Small intestine (tissue), 7 donors: Measurements from ENCODE around the gene PRDM7. TPM values are rescaled to one million over a fixed set of nuclear protein-coding genes. Genes with fewer than 3 reads are reported as not detected.
A peak's percentile ranks its signal among the peaks of the same experiment; 100 is the strongest.

ENCODE experiments used
- DNase-seq, 2 donors: peaks; one replicate each; pipeline versions ENCODE4 v3.0.0 to v3.0.0-alpha.2; 2013
- FAIRE-seq: peaks from 2 replicates; lab custom pipeline; 2012; peaks lifted over from hg19 to GRCh38; lab: Jason Lieb, UNC
- H3K27ac ChIP-seq, 3 donors: one replicate each; pipeline ENCODE4 v1.5.1; 2013; ENCODE audit warnings: low read length in 2 of 3, mild to moderate bottlenecking in 2 of 3, control low read depth in 1 of 3, inconsistent platforms in 1 of 3, low read depth in 1 of 3, moderate library complexity in 1 of 3
- H3K27me3 ChIP-seq, 3 donors: one replicate each; pipeline ENCODE4 v1.6.1; 2013; ENCODE audit warnings: low read length in 3 of 3, inconsistent platforms in 1 of 3; ENCODE audit not compliant: control insufficient read depth in 3 of 3, insufficient read depth in 3 of 3
- H3K36me3 ChIP-seq, 3 donors: one replicate each; pipeline ENCODE4 v1.6.1; 2013; ENCODE audit warnings: low read length in 3 of 3, inconsistent platforms in 1 of 3, low read depth in 1 of 3, mild to moderate bottlenecking in 1 of 3, moderate library complexity in 1 of 3; ENCODE audit not compliant: control insufficient read depth in 3 of 3, insufficient read depth in 2 of 3
- H3K4me1 ChIP-seq, 3 donors: one replicate each; pipeline ENCODE4 v1.6.1; 2013; ENCODE audit warnings: low read length in 2 of 3, inconsistent platforms in 1 of 3, low read depth in 1 of 3, mild to moderate bottlenecking in 1 of 3, moderate library complexity in 1 of 3; ENCODE audit not compliant: control insufficient read depth in 3 of 3, insufficient read depth in 2 of 3
- H3K4me3 ChIP-seq, 3 donors: one replicate each; pipeline ENCODE4 v1.5.1; 2013; ENCODE audit warnings: low read length in 3 of 3, control low read depth in 1 of 3, inconsistent platforms in 1 of 3, low read depth in 1 of 3, mild to moderate bottlenecking in 1 of 3, moderate library complexity in 1 of 3
- H3K9me3 ChIP-seq, 2 donors: one replicate each; pipeline ENCODE4 v1.6.1; 2013; ENCODE audit warnings: low read depth in 1 of 2, low read length in 1 of 2; ENCODE audit not compliant: control insufficient read depth in 2 of 2, insufficient read depth in 1 of 2
- WGBS, 3 donors: extraction: QIAGEN DNeasy Blood & Tissue Kit; methylation state at CpG; one replicate each; pipeline ENCODE4 v1.1.7; 2013; 5-methylcytosine and 5-hydroxymethylcytosine counted together
- polyA plus RNA-seq, 4 donors: library from polyadenylated mRNA; stranded (reverse) in 3 of 4; unstranded in 1 of 4; fragments of 200-250 nt in 3 of 4; fragments of 120-200 nt in 1 of 4; gene quantifications; one replicate each; pipeline versions ENCODE4 v1.2.1 to v1.2.3, GENCODE V29; 2013
- donor health status: healthy with polysubstance abuse.
- donor health status: control.
- donor health status: control.
- donor health status: Bipolar disorder and iron deficiency.
- donor health status: healthy.

Gene PRDM7
- polyA plus RNA-seq, 4 donors, result 0.01 TPM; not detected in 3

GRCh38 chr16:90047714-90048346, 29.3 kb downstream of the PRDM7 start:
- 18 to 39% (median 34%) methylated on average over 16 to 54 of the region's 59 CpGs for WGBS, 3 donors
- H3K27ac ChIP-seq, result no peak overlapping the region
- H3K36me3 ChIP-seq, result peaks cover 0 to 17% (median 0%) of the 10 kb centered on the region in 3 donors
- DNase-seq (no peak), FAIRE-seq (no peak)
- peaks cover 0 to 3% (median 0%) of the 10 kb centered on the region in 3 donors for H3K27me3 ChIP-seq
- peaks cover 0 to 12% (median 4%) of the 10 kb centered on the region in 3 donors for H3K4me1 ChIP-seq
- peak overlapping the region in 2 of 3 donors; percentile 30 to 47 for H3K4me3 ChIP-seq
- H3K9me3 ChIP-seq, result no peaks in the 10 kb centered on the region

- FAIRE-seq (no peak), DNase-seq (peak in 1 of 2 donors; percentile 80)
- peaks cover 0 to 24% (median 0%) of the 10 kb centered on the region in 3 donors for H3K36me3 ChIP-seq
- peaks cover 0 to 12% (median 4%) of the 10 kb centered on the region in 3 donors for H3K4me1 ChIP-seq
- H3K9me3 ChIP-seq, result no peaks in the 10 kb centered on the region
- H3K27ac ChIP-seq, result no peak overlapping the region
- H3K27me3 ChIP-seq, result peaks cover 0 to 3% (median 0%) of the 10 kb centered on the region in 3 donors
- 2 to 5% (median 3%) methylated on average over 32 to 40 of the region's 40 CpGs for WGBS, 3 donors
- peak overlapping the region in 2 of 3 donors; percentile 30 to 47 for H3K4me3 ChIP-seq
These were observed 30.0 kb downstream of the PRDM7 start for GRCh38 chr16:90046971-90047713.

- H3K4me1 ChIP-seq, result peaks cover 0 to 12% (median 4%) of the 10 kb centered on the region in 3 donors
- FAIRE-seq (no peak), DNase-seq (no peak)
- H3K36me3 ChIP-seq, result peaks cover 0 to 32% (median 0%) of the 10 kb centered on the region in 3 donors
- WGBS, 3 donors, result 40 to 46% (median 45%) methylated on average over 22 to 23 of the region's 23 CpGs
- no peaks in the 10 kb centered on the region for H3K9me3 ChIP-seq
- peaks cover 0 to 3% (median 0%) of the 10 kb centered on the region in 3 donors for H3K27me3 ChIP-seq
- peak overlapping the region in 1 of 3 donors; percentile 47 for H3K4me3 ChIP-seq
- H3K27ac ChIP-seq, result no peak overlapping the region
These were observed 30.8 kb downstream of the PRDM7 start for GRCh38 chr16:90046122-90046970.

- Histone ChIP-seq H3K9me3 (no peaks in the 10 kb centered on the region), H3K4me1 (peaks cover 0 to 12% (median 4%) of the 10 kb centered on the region in 3 donors), H3K27me3 (peaks cover 0 to 3% (median 0%) of the 10 kb centered on the region in 3 donors), H3K27ac (no peak overlapping the region), H3K36me3 (peaks cover 0 to 52% (median 3%) of the 10 kb centered on the region in 3 donors), H3K4me3 (no peak overlapping the region)
- 24 to 62% (median 32%) methylated on average over 6 to 7 of the region's 7 CpGs for WGBS, 3 donors
- FAIRE-seq, result no peak
- peak; percentile 54 to 64 for DNase-seq
These were observed 33.0 kb downstream of the PRDM7 start for GRCh38 chr16:90044111-90044551.

- no peak for FAIRE-seq
- peaks cover 0 to 58% (median 3%) of the 10 kb centered on the region in 3 donors for H3K36me3 ChIP-seq
- WGBS, 3 donors, result 83 to 92% (median 87%) methylated on average over 20 of the region's 20 CpGs
These were observed 33.6 kb downstream of the PRDM7 start for GRCh38 chr16:90043526-90043925.

GRCh38 chr16:90042946-90043514, 34.1 kb downstream of the PRDM7 start:
- FAIRE-seq, result no peak
- Histone ChIP-seq H3K27me3 (peaks cover 0 to 1% (median 0%) of the 10 kb centered on the region in 3 donors), H3K9me3 (no peaks in the 10 kb centered on the region), H3K36me3 (peaks cover 0 to 63% (median 3%) of the 10 kb centered on the region in 3 donors), H3K27ac (no peak overlapping the region), H3K4me1 (peaks cover 0 to 12% (median 4%) of the 10 kb centered on the region in 3 donors), H3K4me3 (no peak overlapping the region)
- DNase-seq, result no peak
- 83 to 89% (median 86%) methylated on average over 19 of the region's 19 CpGs for WGBS, 3 donors

More at GRCh38 chr16:90043526-90043925, 33.6 kb downstream of the PRDM7 start:
- H3K27ac ChIP-seq, result no peak overlapping the region
- no peak overlapping the region for H3K4me3 ChIP-seq
- peaks cover 0 to 3% (median 0%) of the 10 kb centered on the region in 3 donors for H3K27me3 ChIP-seq
- H3K4me1 ChIP-seq, result peaks cover 0 to 12% (median 4%) of the 10 kb centered on the region in 3 donors
- no peak for DNase-seq
- no peaks in the 10 kb centered on the region for H3K9me3 ChIP-seq

GRCh38 chr16:90041896-90042473, 35.1 kb downstream of the PRDM7 start:
- no peaks in the 10 kb centered on the region for H3K27me3 ChIP-seq
- FAIRE-seq (no peak), DNase-seq (no peak)
- peaks cover 0 to 8% (median under 1%) of the 10 kb centered on the region in 3 donors for H3K4me1 ChIP-seq
- no peaks in the 10 kb centered on the region for H3K9me3 ChIP-seq
- H3K36me3 ChIP-seq, result peaks cover 0 to 74% (median 7%) of the 10 kb centered on the region in 3 donors
- no peak overlapping the region for H3K4me3 ChIP-seq
- H3K27ac ChIP-seq, result no peak overlapping the region
- 85 to 92% (median 88%) methylated on average over 16 of the region's 16 CpGs for WGBS, 3 donors
